ENCODE data around the gene SULT4A1.

The SULT4A1 gene

GRCh38 chr22:43835736-43836135 lies 26.6 kb downstream of the SULT4A1 start:
- Histone ChIP-seq H3K9me3 (ENCODE audit: control insufficient read depth, insufficient read depth, low read length) (no peaks in the 10 kb centered on the region), H3K27ac (ENCODE audit: low read length) (no peak overlapping the region), H3K27me3 (ENCODE audit: control insufficient read depth, insufficient read depth, low read length) (no peaks in the 10 kb centered on the region), H3K36me3 (ENCODE audit: control insufficient read depth, insufficient read depth, low read length) (peaks cover 16% of the 10 kb centered on the region), H3K4me1 (ENCODE audit: control insufficient read depth, insufficient read depth, low read length) (no peaks in the 10 kb centered on the region), H3K4me3 (ENCODE audit: low read length) (no peak overlapping the region)
- DNase-seq (ENCODE audit: low read depth, low spot score): no peak
- no CpG with 5 or more reads among the region's 13 CpGs for WGBS (ENCODE audit: insufficient coverage, insufficient read length)

- H3K9me3 ChIP-seq (ENCODE audit: control insufficient read depth, insufficient read depth, low read length): no peaks in the 10 kb centered on the region
- H3K36me3 ChIP-seq (ENCODE audit: control insufficient read depth, insufficient read depth, low read length): peaks cover 16% of the 10 kb centered on the region
- DNase-seq (ENCODE audit: low read depth, low spot score): no peak
- WGBS (ENCODE audit: insufficient coverage, insufficient read length): no CpG with 5 or more reads among the region's 12 CpGs
- H3K4me1 ChIP-seq (ENCODE audit: control insufficient read depth, insufficient read depth, low read length): no peaks in the 10 kb centered on the region
- H3K27ac ChIP-seq (ENCODE audit: low read length): no peak overlapping the region
- H3K4me3 ChIP-seq (ENCODE audit: low read length): no peak overlapping the region
- no peaks in the 10 kb centered on the region for H3K27me3 ChIP-seq (ENCODE audit: control insufficient read depth, insufficient read depth, low read length)
These were observed 27.1 kb downstream of the SULT4A1 start for GRCh38 chr22:43835166-43835565.

- no peak for DNase-seq (ENCODE audit: low read depth, low spot score)
- H3K36me3 ChIP-seq (ENCODE audit: control insufficient read depth, insufficient read depth, low read length): peaks cover 12% of the 10 kb centered on the region
- H3K27ac ChIP-seq (ENCODE audit: low read length): no peak overlapping the region
- H3K9me3 ChIP-seq (ENCODE audit: control insufficient read depth, insufficient read depth, low read length): no peaks in the 10 kb centered on the region
- no peak overlapping the region for H3K4me3 ChIP-seq (ENCODE audit: low read length)
- H3K27me3 ChIP-seq (ENCODE audit: control insufficient read depth, insufficient read depth, low read length): no peaks in the 10 kb centered on the region
- no CpG with 5 or more reads among the region's 36 CpGs for WGBS (ENCODE audit: insufficient coverage, insufficient read length)
- H3K4me1 ChIP-seq (ENCODE audit: control insufficient read depth, insufficient read depth, low read length): no peaks in the 10 kb centered on the region
These were observed 28.8 kb downstream of the SULT4A1 start for GRCh38 chr22:43833286-43834240.

GRCh38 chr22:43832393-43833265 lies 29.7 kb downstream of the SULT4A1 start:
- DNase-seq (ENCODE audit: low read depth, low spot score): no peak
- H3K27me3 ChIP-seq (ENCODE audit: control insufficient read depth, insufficient read depth, low read length): no peaks in the 10 kb centered on the region
- H3K36me3 ChIP-seq (ENCODE audit: control insufficient read depth, insufficient read depth, low read length): peaks cover 11% of the 10 kb centered on the region
- no peaks in the 10 kb centered on the region for H3K9me3 ChIP-seq (ENCODE audit: control insufficient read depth, insufficient read depth, low read length)
- H3K27ac ChIP-seq (ENCODE audit: low read length): no peak overlapping the region
- H3K4me1 ChIP-seq (ENCODE audit: control insufficient read depth, insufficient read depth, low read length): no peaks in the 10 kb centered on the region
- H3K4me3 ChIP-seq (ENCODE audit: low read length): no peak overlapping the region
- WGBS (ENCODE audit: insufficient coverage, insufficient read length): no CpG with 5 or more reads among the region's 18 CpGs

- Histone ChIP-seq H3K36me3 (ENCODE audit: control insufficient read depth, insufficient read depth, low read length) (peaks cover 8% of the 10 kb centered on the region), H3K4me3 (ENCODE audit: low read length) (no peak overlapping the region), H3K27ac (ENCODE audit: low read length) (no peak overlapping the region), H3K9me3 (ENCODE audit: control insufficient read depth, insufficient read depth, low read length) (no peaks in the 10 kb centered on the region), H3K4me1 (ENCODE audit: control insufficient read depth, insufficient read depth, low read length) (no peaks in the 10 kb centered on the region), H3K27me3 (ENCODE audit: control insufficient read depth, insufficient read depth, low read length) (no peaks in the 10 kb centered on the region)
- DNase-seq (ENCODE audit: low read depth, low spot score): no peak
- no CpG with 5 or more reads among the region's 33 CpGs for WGBS (ENCODE audit: insufficient coverage, insufficient read length)
These were observed 30.5 kb downstream of the SULT4A1 start for GRCh38 chr22:43831561-43832392.

GRCh38 chr22:43830931-43831560 lies 31.3 kb downstream of the SULT4A1 start:
- no peak for DNase-seq (ENCODE audit: low read depth, low spot score)
- WGBS (ENCODE audit: insufficient coverage, insufficient read length): no CpG with 5 or more reads among the region's 12 CpGs
- no peaks in the 10 kb centered on the region for H3K27me3 ChIP-seq (ENCODE audit: control insufficient read depth, insufficient read depth, low read length)
- H3K4me1 ChIP-seq (ENCODE audit: control insufficient read depth, insufficient read depth, low read length): no peaks in the 10 kb centered on the region
- no peaks in the 10 kb centered on the region for H3K9me3 ChIP-seq (ENCODE audit: control insufficient read depth, insufficient read depth, low read length)
- H3K36me3 ChIP-seq (ENCODE audit: control insufficient read depth, insufficient read depth, low read length): peaks cover 6% of the 10 kb centered on the region; the same call in 1 of the 2 replicates
- H3K27ac ChIP-seq (ENCODE audit: low read length): no peak overlapping the region
- no peak overlapping the region for H3K4me3 ChIP-seq (ENCODE audit: low read length)

- no peak overlapping the region for H3K4me3 ChIP-seq (ENCODE audit: low read length)
- no peaks in the 10 kb centered on the region for H3K9me3 ChIP-seq (ENCODE audit: control insufficient read depth, insufficient read depth, low read length)
- no peaks in the 10 kb centered on the region for H3K27me3 ChIP-seq (ENCODE audit: control insufficient read depth, insufficient read depth, low read length)
- WGBS (ENCODE audit: insufficient coverage, insufficient read length): no CpG with 5 or more reads among the region's 33 CpGs
- no peak for DNase-seq (ENCODE audit: low read depth, low spot score)
- H3K4me1 ChIP-seq (ENCODE audit: control insufficient read depth, insufficient read depth, low read length): no peaks in the 10 kb centered on the region
- no peak overlapping the region for H3K27ac ChIP-seq (ENCODE audit: low read length)
- peaks cover 3% of the 10 kb centered on the region; the same call in 1 of the 2 replicates for H3K36me3 ChIP-seq (ENCODE audit: control insufficient read depth, insufficient read depth, low read length)
These were observed 32.1 kb downstream of the SULT4A1 start for GRCh38 chr22:43829904-43830851.

GRCh38 chr22:43828998-43829782 lies 33.1 kb downstream of the SULT4A1 start:
- DNase-seq (ENCODE audit: low read depth, low spot score): no peak
- no CpG with 5 or more reads among the region's 20 CpGs for WGBS (ENCODE audit: insufficient coverage, insufficient read length)
- H3K27ac ChIP-seq (ENCODE audit: low read length): no peak overlapping the region

More at GRCh38 chr22:43828998-43829782, 33.1 kb downstream of the SULT4A1 start:
- Histone ChIP-seq H3K27me3 (ENCODE audit: control insufficient read depth, insufficient read depth, low read length) (no peaks in the 10 kb centered on the region), H3K4me3 (ENCODE audit: low read length) (no peak overlapping the region), H3K4me1 (ENCODE audit: control insufficient read depth, insufficient read depth, low read length) (no peaks in the 10 kb centered on the region), H3K36me3 (ENCODE audit: control insufficient read depth, insufficient read depth, low read length) (peaks cover 3% of the 10 kb centered on the region; the same call in 1 of the 2 replicates), H3K9me3 (ENCODE audit: control insufficient read depth, insufficient read depth, low read length) (no peaks in the 10 kb centered on the region)

Measured in iPS DF 6.9 (cell line).